ENCODE data around the gene NCK2. TPM values are rescaled to one million over a fixed set of nuclear protein-coding genes. Genes with fewer than 3 reads are reported as not detected.

Gene NCK2
- total RNA-seq, 1 experiment from 2014 or later, result 21.6 TPM

DNA sequence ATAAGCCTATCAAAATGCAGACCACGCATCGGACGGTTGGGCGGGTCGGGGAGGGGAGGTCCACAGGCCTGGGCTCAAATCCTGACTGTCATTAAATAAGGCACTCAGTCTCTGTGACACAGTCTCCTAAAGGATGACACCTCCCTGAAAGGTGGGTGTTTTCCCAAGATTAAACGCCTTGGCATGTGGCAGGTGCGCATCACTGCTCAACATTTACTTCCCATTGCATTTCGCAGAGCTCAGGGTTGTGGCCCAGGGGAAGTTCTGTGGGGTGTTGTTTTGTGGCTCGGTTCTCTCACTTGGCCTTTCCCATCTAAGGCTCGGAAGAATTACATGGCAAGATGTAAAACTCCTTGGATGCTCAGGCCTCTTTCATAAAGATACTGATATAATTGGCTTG is 107.4 kb downstream of the NCK2 start:
- intact Hi-C loops (cut with micrococcal nuclease; ENCODE audit: unreplicated experiment), result no loop called here
- no peak for DNase-seq (ENCODE audit: low spot score)

DNA sequence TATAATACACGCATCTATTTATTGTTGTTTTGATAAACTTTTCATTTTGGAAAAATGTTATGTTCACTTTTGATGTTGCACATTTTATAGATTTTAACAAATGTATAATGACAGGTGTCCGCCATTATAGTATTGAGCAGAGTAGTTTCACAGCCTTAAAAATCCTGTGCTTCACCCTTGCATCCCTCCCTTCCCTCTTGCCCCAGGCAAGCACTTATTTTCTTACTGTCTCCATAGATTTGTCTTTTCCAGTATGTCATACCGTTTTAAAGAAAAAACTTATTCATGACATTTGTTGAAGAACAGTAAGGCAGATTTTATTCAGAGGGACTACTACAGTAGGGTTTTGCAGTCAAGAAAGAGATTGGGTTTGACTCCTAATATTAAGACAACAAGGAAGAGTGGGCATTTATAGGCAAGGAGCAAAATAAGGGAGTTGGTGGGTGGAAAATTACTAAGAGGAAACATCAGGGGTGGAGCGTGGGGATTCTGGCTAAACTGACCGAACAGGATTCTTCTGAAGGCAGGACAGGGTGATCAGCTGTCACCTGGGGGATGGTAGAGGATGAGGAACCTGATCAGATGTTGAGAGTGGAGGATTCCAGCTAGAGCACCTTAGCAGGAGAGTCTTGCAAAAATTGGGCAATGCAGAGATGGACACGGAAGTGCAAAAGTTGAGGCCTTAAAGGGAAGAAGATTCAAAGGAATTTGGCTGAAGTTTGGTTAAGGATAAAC is 108.8 kb downstream of the NCK2 start:
- no peaks in the 10 kb centered on the region for H3K9me3 ChIP-seq (ENCODE audit: low read depth, low read length, poor library complexity, severe bottlenecking)
- H3K27ac ChIP-seq (ENCODE audit: low read depth, low read length, poor library complexity, severe bottlenecking), result no peak overlapping the region
- TF ChIP-seq EZH2 (IDR thresholded peaks at IDR 0.05; ENCODE audit: borderline replicate concordance, low read depth, low read length, poor library complexity, severe bottlenecking), result no peak
- TF ChIP-seq, protein P1, sequence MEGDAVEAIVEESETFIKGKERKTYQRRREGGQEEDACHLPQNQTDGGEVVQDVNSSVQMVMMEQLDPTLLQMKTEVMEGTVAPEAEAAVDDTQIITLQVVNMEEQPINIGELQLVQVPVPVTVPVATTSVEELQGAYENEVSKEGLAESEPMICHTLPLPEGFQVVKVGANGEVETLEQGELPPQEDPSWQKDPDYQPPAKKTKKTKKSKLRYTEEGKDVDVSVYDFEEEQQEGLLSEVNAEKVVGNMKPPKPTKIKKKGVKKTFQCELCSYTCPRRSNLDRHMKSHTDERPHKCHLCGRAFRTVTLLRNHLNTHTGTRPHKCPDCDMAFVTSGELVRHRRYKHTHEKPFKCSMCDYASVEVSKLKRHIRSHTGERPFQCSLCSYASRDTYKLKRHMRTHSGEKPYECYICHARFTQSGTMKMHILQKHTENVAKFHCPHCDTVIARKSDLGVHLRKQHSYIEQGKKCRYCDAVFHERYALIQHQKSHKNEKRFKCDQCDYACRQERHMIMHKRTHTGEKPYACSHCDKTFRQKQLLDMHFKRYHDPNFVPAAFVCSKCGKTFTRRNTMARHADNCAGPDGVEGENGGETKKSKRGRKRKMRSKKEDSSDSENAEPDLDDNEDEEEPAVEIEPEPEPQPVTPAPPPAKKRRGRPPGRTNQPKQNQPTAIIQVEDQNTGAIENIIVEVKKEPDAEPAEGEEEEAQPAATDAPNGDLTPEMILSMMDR (conservative IDR thresholded peaks at IDR 0.05; ENCODE audit: low read depth, low read length), result no peak
- no peaks in the 10 kb centered on the region for H3K27me3 ChIP-seq (replicated peaks; ENCODE audit: insufficient read depth, low read depth, low read length, poor library complexity)
- H3K4me3 ChIP-seq (ENCODE audit: low read depth, low read length, poor library complexity, severe bottlenecking), result no peak overlapping the region
- CTCF ChIA-PET, result no interaction called here
- no peaks in the 10 kb centered on the region for H3K36me3 ChIP-seq (ENCODE audit: insufficient read depth, low read length, poor library complexity, severe bottlenecking)
- H3K4me1 ChIP-seq (ENCODE audit: insufficient read depth, low read length, poor library complexity, severe bottlenecking), result no peaks in the 10 kb centered on the region
- BruUV-seq (replicated peaks), result no TSS peak
- intact Hi-C loops (cut with micrococcal nuclease; ENCODE audit: unreplicated experiment), result no loop called here
- DNase-seq (ENCODE audit: low spot score), result no peak
- POLR2A ChIA-PET (ENCODE audit: low non-redundant PET), result no interaction called here

More for the DNA sequence above, 107.4 kb downstream of the NCK2 start:
- Histone ChIP-seq H3K27me3 (replicated peaks; ENCODE audit: insufficient read depth, low read depth, low read length, poor library complexity) (no peaks in the 10 kb centered on the region), H3K27ac (ENCODE audit: low read depth, low read length, poor library complexity, severe bottlenecking) (no peak overlapping the region), H3K4me1 (ENCODE audit: insufficient read depth, low read length, poor library complexity, severe bottlenecking) (no peaks in the 10 kb centered on the region), H3K36me3 (ENCODE audit: insufficient read depth, low read length, poor library complexity, severe bottlenecking) (no peaks in the 10 kb centered on the region), H3K9me3 (ENCODE audit: low read depth, low read length, poor library complexity, severe bottlenecking) (no peaks in the 10 kb centered on the region), H3K4me3 (ENCODE audit: low read depth, low read length, poor library complexity, severe bottlenecking) (no peak overlapping the region)
- ChIA-PET CTCF (no interaction called here), POLR2A (ENCODE audit: low non-redundant PET) (no interaction called here)
- TF ChIP-seq EZH2 (IDR thresholded peaks at IDR 0.05; ENCODE audit: borderline replicate concordance, low read depth, low read length, poor library complexity, severe bottlenecking), result no peak
- TF ChIP-seq, protein P1 (conservative IDR thresholded peaks at IDR 0.05; ENCODE audit: low read depth, low read length), result no peak
- BruUV-seq (replicated peaks), result no TSS peak

DNA sequence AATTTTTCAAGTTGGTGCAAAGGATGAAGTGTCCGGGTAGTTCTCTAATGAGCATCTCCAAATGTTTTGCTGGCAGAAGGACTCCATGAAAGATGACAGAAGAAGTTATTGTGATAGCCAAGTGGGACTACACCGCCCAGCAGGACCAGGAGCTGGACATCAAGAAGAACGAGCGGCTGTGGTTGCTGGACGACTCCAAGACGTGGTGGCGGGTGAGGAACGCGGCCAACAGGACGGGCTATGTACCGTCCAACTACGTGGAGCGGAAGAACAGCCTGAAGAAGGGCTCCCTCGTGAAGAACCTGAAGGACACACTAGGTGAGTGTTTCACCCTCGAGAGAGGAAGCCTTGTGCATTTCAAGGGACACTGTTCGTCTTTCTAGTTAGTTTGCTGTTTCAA is 110.3 kb downstream of the NCK2 start:
- Histone ChIP-seq H3K4me3 (ENCODE audit: low read depth, low read length, poor library complexity, severe bottlenecking) (no peak overlapping the region), H3K27ac (ENCODE audit: low read depth, low read length, poor library complexity, severe bottlenecking) (no peak overlapping the region), H3K4me1 (ENCODE audit: insufficient read depth, low read length, poor library complexity, severe bottlenecking) (no peaks in the 10 kb centered on the region), H3K9me3 (ENCODE audit: low read depth, low read length, poor library complexity, severe bottlenecking) (no peaks in the 10 kb centered on the region), H3K27me3 (replicated peaks; ENCODE audit: insufficient read depth, low read depth, low read length, poor library complexity) (no peaks in the 10 kb centered on the region), H3K36me3 (ENCODE audit: insufficient read depth, low read length, poor library complexity, severe bottlenecking) (no peaks in the 10 kb centered on the region)
- no TSS peak for BruUV-seq (replicated peaks)
- TF ChIP-seq EZH2 (IDR thresholded peaks at IDR 0.05; ENCODE audit: borderline replicate concordance, low read depth, low read length, poor library complexity, severe bottlenecking), result no peak
- TF ChIP-seq, protein P1 (conservative IDR thresholded peaks at IDR 0.05; ENCODE audit: low read depth, low read length), result no peak
- DNase-seq (ENCODE audit: low spot score), result no peak
- CTCF ChIA-PET, result no interaction called here
- POLR2A ChIA-PET (ENCODE audit: low non-redundant PET), result no interaction called here
- intact Hi-C loops (cut with micrococcal nuclease; ENCODE audit: unreplicated experiment), result no loop called here

Data from A673 (cell line).